Hematopoietic multipotent progenitor cell (in vitro differentiated cells): ENCODE results near the gene LDLRAD4. TPM values are rescaled to one million over a fixed set of nuclear protein-coding genes. Genes with fewer than 3 reads are reported as not detected.

Source experiments
- DNase-seq, 3 donors: peaks; one replicate each; pipeline ENCODE4 v3.0.0-alpha.2; 2011 to 2015; ENCODE audit warnings: low read depth in 2 of 3, low spot score in 2 of 3
- total RNA-seq: library from RNA; depleted of rRNA; stranded (reverse); fragments of >200 nt; gene quantifications from one replicate; pipeline ENCODE4 v1.2.3, GENCODE V29; 2012

Gene LDLRAD4
- 63.3 TPM for total RNA-seq

DNA sequence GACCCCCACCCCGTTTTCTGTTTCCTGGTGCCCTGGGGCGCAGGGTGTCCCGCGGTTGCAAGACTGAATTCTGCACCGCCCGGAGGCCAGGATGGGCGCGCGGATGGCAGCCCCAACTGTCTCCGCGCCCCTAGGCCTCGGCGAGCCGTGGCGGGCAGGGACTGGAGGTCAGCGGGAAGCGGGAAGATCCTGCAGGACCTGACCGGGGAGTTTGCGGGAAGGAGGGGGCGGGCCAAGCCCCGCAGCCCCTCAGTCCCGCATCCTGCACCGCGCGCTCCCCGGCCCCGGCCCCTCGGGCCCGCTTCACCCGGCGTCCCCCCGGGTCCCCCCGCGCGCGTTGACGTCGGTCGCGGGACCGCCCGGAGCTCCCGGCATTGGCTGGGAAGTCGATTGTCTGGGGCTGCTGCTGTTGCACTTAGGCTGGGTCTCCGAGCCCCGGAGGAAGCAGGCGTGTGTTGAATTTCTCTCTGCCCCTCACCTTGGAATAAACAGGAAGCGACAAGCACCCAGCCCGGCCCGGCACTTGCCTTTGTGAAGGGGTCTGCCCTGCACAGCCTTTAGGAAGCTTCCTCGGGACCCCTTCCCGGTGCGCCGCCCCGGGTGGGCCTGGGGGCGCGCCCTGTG lies at the start of gene LDLRAD4:
Gene LDLRAD4 (plus strand): TSS at position 393 of the 624 bp plus-strand sequence.
- DNase-seq, result peak; percentile 19 to 74 (median 59)

DNA sequence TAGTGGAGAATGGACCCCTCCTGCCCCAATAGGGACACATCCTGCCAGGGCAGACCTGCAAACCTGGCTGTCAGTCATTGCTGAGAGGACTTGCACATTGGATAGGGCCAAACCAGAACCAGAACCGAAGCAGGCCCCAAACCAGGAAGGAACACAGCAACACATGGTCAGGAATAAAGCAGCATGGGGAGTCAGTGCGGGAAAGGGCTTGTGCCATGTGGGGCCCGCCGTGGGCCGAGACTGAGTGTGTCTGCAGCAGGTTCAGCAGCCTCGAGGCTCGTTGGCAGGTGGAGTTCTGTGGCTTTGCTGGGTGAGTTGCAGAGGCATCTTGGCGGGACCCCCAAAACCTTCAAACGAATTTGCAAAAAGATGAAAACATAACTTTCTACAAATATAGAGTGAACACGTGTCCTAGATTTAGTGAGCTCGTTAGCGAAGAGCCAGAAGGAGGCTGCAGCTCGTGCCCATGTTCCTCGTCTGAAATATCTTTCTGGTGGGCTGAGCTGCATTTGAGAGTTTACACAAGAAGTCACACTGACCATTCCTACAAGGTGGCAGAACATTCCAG lies 44.9 kb upstream of the LDLRAD4 start:
- DNase-seq, result no peak

DNA sequence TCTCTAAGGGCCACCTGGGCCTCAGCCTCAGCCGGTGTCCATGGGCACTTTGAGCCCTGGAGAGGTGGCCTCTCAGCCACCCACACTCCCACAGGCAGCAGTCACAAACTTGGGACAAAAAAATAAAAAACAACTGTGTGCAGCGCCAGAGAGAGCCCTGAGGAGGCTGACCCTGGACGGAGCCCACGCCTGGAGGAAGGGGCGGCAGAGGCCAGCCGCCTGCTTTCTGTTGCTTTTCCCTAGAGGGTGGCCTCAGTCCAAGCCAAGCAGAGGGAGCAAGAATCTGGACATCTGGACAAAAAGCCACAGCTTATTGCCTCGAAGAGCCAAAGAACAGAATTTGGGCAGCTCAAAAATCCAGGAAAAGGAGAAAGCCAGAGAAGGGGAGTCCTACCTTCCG lies 43.3 kb upstream of the LDLRAD4 start:
- DNase-seq, result no peak

DNA sequence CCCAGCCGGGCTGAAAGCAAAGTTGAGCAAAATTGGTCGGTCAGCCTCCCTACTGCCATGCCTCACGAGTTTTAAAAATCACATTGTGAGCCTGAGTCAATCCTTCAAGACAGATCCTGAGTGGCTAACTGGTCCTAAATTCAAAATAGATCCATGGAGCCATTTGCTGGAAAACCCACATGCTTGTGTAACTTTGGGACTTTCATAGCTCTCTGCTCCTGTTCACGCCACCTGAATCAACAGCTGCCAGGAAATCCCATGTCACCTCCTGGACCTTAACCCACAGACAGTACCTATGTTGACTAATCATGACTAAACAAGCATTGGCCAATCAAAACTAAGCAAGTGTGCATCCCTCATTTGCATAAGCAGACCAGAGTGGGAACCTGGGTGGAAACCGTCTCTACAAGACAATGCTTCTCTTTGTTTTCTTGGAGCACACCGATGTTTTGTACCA lies 42.8 kb upstream of the LDLRAD4 start:
- DNase-seq, result no peak

DNA sequence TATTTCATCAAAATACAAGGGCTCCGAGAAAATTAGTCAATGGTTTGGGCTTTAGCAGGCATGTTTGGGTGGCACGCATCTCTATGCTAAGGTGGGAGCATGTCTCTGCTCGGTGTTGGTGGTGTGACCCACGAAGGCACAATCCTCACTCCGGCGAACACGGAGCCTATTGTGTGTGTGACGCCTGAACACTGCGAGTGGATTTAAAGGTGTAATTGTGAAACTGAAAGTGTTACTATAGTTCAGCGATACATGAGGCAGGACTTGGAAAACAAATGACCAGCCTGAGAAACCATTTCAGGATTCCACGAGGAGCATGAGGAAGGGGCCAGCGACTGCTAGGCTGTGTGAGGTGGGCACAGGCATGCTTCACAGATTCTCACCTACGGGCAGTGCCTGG lies 41.7 kb upstream of the LDLRAD4 start:
- no peak for DNase-seq

DNA sequence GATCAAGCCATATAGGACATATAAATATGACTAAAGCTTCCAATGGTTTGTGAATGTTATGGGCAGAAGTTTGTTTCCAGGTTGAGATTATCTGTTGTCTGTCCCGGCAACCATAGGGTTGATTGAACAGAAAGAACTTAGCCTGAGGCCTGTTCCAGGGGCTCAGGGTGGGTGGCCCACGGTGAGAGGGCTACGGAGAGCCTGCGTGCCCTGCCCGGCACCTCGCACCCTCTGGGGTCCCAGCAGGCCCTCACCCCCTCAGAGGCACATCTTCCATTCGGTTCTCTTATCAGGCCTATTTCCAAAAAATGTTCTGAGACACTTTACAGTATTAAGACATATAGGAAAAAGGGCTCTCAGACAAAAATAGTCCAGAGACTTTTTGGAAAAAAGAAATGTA lies 40.4 kb upstream of the LDLRAD4 start:
- DNase-seq, result no peak

DNA sequence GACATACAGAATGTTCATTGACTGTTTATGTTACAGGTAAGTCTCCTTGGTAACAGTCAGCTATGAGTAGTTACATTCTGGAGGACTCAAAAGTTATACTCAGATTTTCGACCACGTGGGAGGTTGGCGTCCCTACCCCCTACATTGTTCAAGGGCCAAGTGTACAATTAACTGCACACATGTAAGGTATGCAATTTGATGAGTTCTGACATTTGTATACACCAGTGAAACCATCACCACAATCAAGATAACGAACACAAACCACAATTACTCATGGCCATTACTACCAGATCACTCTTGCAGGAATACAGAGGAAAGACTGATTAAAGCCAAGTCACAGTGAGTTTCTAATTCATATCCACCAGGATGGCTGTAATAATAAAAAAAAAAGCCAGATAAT lies 39.6 kb upstream of the LDLRAD4 start:
- DNase-seq, result no peak

DNA sequence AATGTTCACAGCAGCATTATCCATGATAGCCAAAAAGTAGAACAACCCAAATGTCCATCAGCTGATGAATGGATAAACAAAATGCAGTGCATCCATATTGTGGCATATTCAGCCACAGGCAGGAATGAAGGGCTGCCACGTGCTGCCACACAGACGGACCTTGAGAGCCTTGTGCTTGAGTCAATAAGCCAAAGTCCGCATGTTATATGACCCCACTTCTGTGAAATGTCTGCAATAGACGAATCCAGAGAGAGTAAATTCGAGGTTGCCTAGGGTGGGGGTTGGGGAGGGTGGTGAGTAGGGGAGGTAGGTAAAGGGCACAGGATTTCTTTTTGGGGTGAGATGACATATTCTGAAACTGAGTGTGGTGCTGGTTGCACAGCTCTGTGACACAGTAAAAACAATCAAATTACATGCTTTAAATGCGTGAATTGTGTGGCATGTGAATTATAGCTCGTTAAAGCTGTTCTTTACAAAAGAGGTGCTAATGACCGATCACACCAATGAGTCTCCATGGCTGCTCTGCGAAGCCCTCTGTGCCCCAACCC lies 38.9 kb upstream of the LDLRAD4 start:
- no peak for DNase-seq

DNA sequence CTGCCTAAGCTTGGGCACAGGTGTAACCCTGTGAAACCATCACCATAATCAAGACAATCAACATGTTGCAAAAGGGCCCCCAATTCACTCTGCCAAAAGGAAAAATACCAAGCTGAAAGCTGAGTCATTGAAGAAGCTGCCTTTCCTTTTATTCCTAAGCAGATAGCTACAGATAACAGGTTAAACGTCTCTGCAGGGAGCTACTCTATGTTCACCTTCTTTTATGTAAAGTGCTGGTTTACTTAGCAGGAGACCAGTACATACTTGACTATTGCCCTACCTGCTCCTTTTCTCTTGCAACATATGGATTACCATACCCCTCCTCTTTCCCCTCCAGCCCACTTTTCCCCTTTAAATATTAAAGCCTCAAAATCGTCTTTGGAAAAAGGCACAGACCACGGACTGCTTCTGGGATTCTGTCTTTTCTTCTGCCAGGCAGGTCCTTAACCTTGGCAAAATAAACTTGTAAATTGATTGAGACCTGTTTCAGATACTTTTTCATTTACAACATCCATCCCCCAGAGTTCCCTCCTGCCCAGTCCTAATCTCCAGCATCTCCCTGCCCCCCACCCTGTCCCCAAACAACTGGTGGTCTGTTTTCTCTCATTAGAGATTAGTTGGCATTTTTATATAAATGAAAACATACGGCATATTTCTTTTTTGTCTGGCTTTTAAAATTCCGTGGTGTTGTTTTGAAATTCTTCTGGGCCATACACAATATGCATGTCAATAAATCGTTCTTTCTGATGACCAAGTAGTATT lies 37.8 kb upstream of the LDLRAD4 start:
- DNase-seq, result no peak

DNA sequence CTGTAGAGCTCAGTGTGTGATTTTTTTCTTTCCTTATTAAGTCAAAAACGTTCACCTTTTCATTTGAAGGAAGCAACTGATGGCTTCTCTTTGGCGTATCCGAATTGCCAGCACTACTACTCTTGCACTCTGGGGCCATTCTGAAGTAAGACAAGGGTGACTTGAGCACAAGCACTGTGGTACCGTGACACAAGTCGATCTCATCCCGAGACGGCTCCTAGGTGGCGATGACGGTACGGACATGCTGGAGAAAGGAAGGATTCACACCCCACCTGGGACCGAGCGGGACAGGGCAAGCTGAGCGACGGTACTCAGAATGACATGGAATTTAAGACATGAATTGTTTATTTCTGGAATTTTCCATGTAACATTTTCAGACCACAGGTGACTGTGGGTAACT lies 36.8 kb upstream of the LDLRAD4 start:
- no peak for DNase-seq

DNA sequence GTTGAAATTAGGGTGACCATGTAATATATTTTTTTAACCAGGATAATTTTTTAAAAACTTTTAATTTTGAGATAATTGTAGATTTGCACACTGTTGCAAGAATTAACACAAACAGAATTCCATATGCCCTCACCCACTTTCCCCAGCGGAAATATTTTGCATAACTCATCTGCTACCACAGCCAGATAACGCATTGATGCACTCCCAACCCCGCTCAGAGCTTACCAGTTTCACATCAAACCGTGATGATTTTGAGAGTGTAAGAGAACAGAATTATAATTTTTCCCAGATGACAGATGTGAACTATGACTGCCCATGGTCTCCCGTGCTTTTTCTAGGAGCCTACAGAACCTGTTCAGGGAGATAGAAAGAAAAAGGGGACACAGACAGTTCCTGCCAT lies 35.2 kb upstream of the LDLRAD4 start:
- no peak for DNase-seq

DNA sequence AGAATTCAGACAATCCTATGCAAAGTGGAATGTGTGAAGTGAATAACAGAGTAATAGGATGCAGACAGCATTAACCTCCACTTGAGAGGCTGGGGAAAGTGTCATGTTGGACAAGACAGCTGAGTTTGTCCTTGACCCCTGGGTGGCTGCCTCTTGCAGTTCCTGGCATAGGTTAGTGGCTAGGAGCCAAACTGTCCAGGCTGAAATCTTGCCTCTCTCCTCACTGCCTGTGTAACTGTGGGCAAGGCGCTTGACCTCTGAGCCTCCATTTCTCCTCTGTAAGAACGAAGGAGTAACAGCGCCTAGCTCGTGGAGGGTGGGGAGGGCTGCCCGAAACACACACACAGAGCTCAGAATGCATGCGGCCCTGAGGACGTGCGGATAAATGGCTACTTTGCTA lies 34.8 kb upstream of the LDLRAD4 start:
- DNase-seq, result no peak

DNA sequence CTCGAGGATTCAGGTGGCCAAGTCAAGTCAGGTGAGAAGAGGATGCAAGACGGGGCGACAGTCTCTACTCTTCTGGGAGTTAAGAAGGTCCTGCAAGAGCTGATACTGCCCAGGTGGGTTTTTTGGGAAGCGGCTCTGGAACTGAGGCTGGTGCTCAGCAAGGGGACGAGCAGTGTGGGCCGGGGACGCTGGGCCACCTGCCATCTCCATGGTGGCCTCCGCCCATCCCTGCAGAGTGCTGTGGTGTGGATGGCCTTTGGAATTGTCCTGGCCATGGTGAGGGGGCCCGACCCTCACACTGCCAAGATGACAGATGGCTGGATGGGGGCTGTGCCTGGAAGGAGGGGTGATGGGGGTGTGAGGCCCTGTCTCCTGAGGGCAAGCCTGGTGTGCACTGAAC lies 34.2 kb upstream of the LDLRAD4 start:
- DNase-seq, result no peak

DNA sequence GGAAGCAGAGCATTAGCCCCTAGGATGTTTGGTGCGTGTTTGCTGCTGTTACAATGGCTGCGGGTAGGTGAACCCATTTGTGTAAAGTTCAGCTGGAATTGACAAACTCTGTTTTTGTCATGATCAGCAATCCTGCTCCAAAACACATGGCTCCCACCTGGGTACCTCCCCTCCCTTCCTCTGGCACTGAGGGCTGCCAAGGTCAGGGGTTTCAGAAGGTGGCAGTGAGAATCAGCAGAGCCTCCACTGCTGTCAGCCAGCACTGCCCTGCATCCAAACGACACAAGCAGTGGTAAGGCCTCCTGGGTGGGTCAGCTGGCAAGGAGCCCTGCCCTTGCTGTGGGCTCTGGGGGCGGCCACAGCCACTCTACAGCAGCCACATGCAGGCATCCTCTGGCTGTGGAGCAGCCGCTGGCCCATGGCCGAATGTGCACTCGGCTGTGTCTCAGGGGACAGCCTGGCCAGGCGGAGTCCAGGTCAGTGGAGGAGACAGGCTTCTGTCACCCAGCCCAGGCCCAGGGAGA lies 32.8 kb upstream of the LDLRAD4 start:
- DNase-seq, result no peak

DNA sequence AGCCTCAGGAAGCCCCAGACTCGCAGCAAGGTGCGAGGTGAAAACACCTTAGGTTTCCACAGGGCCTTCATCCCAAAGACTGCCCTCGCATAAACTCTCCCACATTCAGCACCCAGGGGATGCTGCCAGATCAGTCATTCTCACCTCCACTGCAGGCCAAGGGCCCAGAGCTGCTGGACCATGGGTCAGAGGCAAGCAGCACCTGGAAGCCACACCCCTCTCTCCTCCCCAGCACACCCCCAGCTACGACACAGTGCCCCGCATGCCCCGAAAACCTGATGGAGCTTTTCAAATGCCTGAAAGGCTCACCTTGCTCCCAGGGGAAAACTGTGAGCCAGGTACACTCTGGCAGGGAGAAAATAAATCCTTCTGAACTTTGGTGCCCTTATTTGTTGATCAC lies 31.9 kb upstream of the LDLRAD4 start:
- no peak for DNase-seq

DNA sequence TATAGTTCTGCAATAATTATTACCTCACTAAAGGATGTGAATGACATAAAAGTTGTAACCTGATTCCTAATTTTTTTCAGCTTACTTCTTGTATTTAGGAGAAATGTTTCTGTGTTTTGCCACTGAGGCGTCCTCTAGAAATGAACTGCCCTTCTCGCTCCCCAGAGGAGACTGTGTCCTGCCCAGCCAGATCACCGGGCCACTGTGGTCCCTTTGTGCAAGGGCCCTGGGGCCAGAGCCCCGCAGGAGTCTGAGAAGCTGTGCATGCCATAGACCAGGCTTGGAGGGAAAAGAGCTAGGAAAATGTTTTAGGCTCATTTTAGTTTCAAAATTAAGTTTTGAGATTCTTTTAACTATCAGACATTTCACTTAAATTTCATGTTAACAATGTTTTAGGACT lies 31.1 kb upstream of the LDLRAD4 start:
- DNase-seq, result no peak

DNA sequence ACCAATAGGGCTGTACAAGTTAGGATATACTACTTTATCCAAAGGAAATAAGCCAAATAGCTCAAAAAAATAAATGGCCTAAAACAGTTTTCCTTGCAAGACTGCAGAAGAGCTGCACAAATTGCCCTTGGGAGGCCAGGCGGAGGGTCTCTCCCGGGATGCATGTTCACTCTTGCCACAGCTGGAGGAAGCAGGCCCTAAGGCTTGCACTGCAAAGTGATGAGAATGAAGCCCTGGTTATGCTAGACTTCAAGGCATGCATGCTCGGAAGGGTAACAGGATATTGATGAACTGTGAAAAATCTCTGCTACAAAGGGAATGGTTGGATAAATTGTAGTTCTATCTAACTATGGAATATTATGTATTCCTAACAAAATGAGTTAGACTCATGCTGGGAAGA lies 27.5 kb upstream of the LDLRAD4 start:
- DNase-seq, result no peak

DNA sequence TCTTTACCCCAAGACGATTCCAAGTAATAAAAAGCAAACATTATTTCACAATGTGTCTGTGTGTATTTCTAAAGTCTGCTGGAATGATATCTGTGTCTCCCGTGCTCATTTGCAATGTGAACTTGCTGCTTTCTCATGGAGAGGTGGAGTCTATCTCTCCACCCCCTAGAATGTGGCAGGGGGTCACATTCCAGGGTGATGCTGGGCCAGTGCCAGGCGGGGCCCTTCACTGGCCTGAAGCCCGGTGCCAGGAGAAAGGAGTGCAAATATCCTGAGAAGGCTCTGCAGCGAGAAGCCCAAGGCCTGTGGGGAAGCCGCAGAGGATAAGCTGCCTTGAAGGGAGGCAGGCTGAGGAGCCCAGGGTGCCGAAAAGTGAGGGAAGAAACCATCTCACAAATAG lies 26.8 kb upstream of the LDLRAD4 start:
- no peak for DNase-seq

DNA sequence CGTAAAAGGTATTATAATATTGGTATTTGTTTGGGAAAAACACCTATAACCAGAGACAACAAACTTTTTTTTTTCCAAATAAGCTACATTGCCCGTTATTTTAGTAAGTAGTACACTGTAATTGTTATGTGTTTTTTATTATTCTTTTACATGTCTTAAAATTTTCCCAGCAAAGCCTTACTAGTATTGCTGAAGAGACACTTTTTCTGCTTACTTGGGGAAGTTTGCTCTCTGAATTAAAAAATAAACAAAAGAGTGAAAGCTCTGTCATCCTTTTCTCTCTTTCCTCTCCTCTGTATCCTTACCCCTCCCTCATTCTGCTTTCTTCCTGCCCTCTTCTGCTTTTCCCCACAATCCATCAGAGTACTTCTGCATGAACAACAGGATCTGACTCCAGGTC lies 25.6 kb upstream of the LDLRAD4 start:
- no peak for DNase-seq

DNA sequence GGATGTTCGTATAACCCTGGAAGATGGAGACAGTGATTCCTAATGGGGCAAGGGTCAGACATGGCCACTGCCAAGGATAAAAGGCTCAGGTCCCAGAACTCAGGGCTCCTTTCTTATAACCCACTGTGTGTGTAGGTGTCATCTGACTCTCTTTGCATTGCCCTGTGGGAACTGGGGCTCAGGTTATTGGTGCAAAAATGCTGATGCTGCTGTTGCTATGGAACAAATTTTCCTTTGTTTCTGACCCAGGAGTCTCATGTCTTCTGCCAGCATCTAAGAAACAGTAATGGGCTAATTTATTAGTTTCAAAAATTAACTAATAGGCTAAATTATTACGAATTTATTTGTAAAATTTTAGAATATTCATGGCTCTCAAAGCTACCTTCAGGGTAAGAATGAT lies 24.3 kb upstream of the LDLRAD4 start:
- no peak for DNase-seq

DNA sequence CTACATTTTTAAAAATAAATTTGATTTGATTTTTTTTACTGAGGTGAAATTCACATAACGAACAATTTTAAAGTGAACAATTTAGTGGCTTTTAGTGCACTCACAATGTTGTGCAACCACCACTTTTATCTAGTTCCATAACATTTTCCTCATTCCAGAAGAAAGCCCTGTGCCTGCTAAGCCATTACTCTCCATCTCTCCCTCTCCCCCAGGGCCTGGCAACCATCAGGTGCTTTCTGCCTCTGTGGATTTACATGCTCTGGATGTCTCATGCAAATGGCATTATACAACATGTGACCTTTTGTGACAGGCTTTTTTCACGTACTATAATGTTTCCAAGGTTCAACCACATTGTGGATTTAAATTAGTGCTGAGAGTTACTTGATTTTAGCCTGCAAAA lies 19.9 kb upstream of the LDLRAD4 start:
- no peak for DNase-seq

DNA sequence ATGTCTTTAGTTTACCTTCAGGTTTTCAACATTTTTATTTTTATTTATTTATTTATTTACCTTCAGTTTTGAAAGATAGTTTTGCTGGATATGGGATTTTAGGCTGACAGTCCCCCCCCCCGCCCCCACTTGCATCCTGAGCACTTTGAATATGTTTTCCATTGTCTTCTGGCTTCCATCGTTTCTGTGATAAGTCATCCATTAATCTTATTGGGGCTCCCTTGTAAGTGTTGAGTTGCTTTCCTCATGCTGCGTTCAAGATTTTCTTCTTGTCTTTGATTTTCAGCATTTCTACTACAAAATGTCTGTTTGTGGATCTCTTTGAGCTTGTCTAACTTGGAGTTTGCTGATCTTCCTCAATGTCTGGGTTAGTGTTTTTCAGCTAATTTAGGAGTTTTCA lies 19.4 kb upstream of the LDLRAD4 start:
- DNase-seq, result no peak
